ENCODE measurements around the gene LZTFL1. TPM values are rescaled to one million over a fixed set of nuclear protein-coding genes. Genes with fewer than 3 reads are reported as not detected.

The LZTFL1 gene
- total RNA-seq, 1 experiment from 2014 or later, result 21.0 TPM

GRCh38 chr3:45800611-45801010, 41.3 kb downstream of the LZTFL1 start:
- intact Hi-C loops (cut with micrococcal nuclease), result no loop called here
- Histone ChIP-seq H3K4me2 (ENCODE audit: low read length) (no peak overlapping the region), H3K9me3 (ENCODE audit: control insufficient read depth in 1 of 2, insufficient read depth in 1 of 2, low read depth in 1 of 2, low read length in 2 of 2) (no peaks in the 10 kb centered on the region), H3K27me3 (ENCODE audit: insufficient read depth, low read length) (no peaks in the 10 kb centered on the region), H3K36me3 (ENCODE audit: control insufficient read depth in 1 of 2, insufficient read depth in 2 of 2, low read length in 2 of 2) (no peaks in the 10 kb centered on the region), H3K9ac (ENCODE audit: low read length) (no peak overlapping the region), H4K20me1 (ENCODE audit: insufficient read depth) (no peaks in the 10 kb centered on the region), H2AFZ (ENCODE audit: low read depth, low read length, poor library complexity, severe bottlenecking) (no peak overlapping the region), H3K27ac (ENCODE audit: low read depth, low read length) (no peak overlapping the region), H3K79me2 (ENCODE audit: insufficient read depth, low read length) (no peaks in the 10 kb centered on the region), H3K4me1 (ENCODE audit: control insufficient read depth in 1 of 2, insufficient read depth in 2 of 2, low read length in 2 of 2) (peaks cover 2 to 9% of the 10 kb centered on the region in 2 experiments; a peak in 2 of 4 replicates), H3K9me2 (ENCODE audit: insufficient read depth) (no peaks in the 10 kb centered on the region), H3K4me3 (replicated peaks in 1 of 2; ENCODE audit: low read depth in 1 of 2, low read length in 2 of 2) (no peak overlapping the region)
- CTCF ChIA-PET, result no interaction called here
- POLR2A ChIA-PET, result no interaction called here
- DNase-seq (ENCODE audit: low read depth, low spot score) (no peak), ATAC-seq (no peak)
- RAD21 ChIA-PET (ENCODE audit: low non-redundant PET in 1 of 2, low total read pairs in 2 of 2, uncharacterized antibody in 2 of 2, unreplicated experiment in 2 of 2), result no interaction called here
- BruUV-seq (replicated peaks), result no TSS peak
- no peak for TF ChIP-seq YY1 (IDR thresholded peaks at IDR 0.05; ENCODE audit: extremely low read depth, insufficient replicate concordance, low read depth, low read length)
- TF ChIP-seq ZFX (IDR thresholded peaks at IDR 0.05), result no peak
- no peak for TF ChIP-seq FOSL1 (IDR thresholded peaks at IDR 0.05; ENCODE audit: low read depth)
- TF ChIP-seq ZBTB33 (IDR thresholded peaks at IDR 0.05; ENCODE audit: extremely low read depth, insufficient replicate concordance, low read length), result no peak
- TF ChIP-seq CBX3 (IDR thresholded peaks at IDR 0.05; ENCODE audit: low read depth), result no peak
- TF ChIP-seq ELF1 (IDR thresholded peaks at IDR 0.05; ENCODE audit: borderline replicate concordance, low read depth), result no peak
- TF ChIP-seq TCF7L2 (IDR thresholded peaks at IDR 0.05; ENCODE audit: borderline replicate concordance, extremely low read depth, insufficient read depth, insufficient read length), result no peak
- TF ChIP-seq CEBPB (IDR thresholded peaks at IDR 0.05; ENCODE audit: low read depth), result no peak

GRCh38 chr3:45799586-45799985, 42.3 kb downstream of the LZTFL1 start:
- Histone ChIP-seq H3K27ac (ENCODE audit: low read depth, low read length) (no peak overlapping the region), H3K4me3 (replicated peaks in 1 of 2; ENCODE audit: low read depth in 1 of 2, low read length in 2 of 2) (no peak overlapping the region), H3K79me2 (ENCODE audit: insufficient read depth, low read length) (no peaks in the 10 kb centered on the region), H3K4me1 (ENCODE audit: control insufficient read depth in 1 of 2, insufficient read depth in 2 of 2, low read length in 2 of 2) (peaks cover 2 to 9% of the 10 kb centered on the region in 2 experiments; a peak in 1 of 4 replicates), H2AFZ (ENCODE audit: low read depth, low read length, poor library complexity, severe bottlenecking) (no peak overlapping the region), H3K9me2 (ENCODE audit: insufficient read depth) (no peaks in the 10 kb centered on the region), H3K9me3 (ENCODE audit: control insufficient read depth in 1 of 2, insufficient read depth in 1 of 2, low read depth in 1 of 2, low read length in 2 of 2) (no peaks in the 10 kb centered on the region), H4K20me1 (ENCODE audit: insufficient read depth) (no peaks in the 10 kb centered on the region), H3K27me3 (ENCODE audit: insufficient read depth, low read length) (no peaks in the 10 kb centered on the region), H3K36me3 (ENCODE audit: control insufficient read depth in 1 of 2, insufficient read depth in 2 of 2, low read length in 2 of 2) (no peaks in the 10 kb centered on the region), H3K9ac (ENCODE audit: low read length) (no peak overlapping the region), H3K4me2 (ENCODE audit: low read length) (no peak overlapping the region)
- ChIA-PET RAD21 (ENCODE audit: low non-redundant PET in 1 of 2, low total read pairs in 2 of 2, uncharacterized antibody in 2 of 2, unreplicated experiment in 2 of 2) (no interaction called here), POLR2A (no interaction called here), CTCF (no interaction called here)
- no TSS peak for BruUV-seq (replicated peaks)
- no peak for DNase-seq (ENCODE audit: low read depth, low spot score)
- no peak for ATAC-seq
- intact Hi-C loops (cut with micrococcal nuclease), result no loop called here
- no peak for TF ChIP-seq EZH2 (IDR thresholded peaks at IDR 0.05)
- TF ChIP-seq POLR2A (IDR thresholded peaks at IDR 0.05; ENCODE audit: borderline replicate concordance, extremely low read depth, insufficient read depth, insufficient read length), result no peak
- TF ChIP-seq JUND (IDR thresholded peaks at IDR 0.05), result no peak
- no peak for TF ChIP-seq ATF3 (IDR thresholded peaks at IDR 0.05)
- no peak for TF ChIP-seq CTCF (IDR thresholded peaks at IDR 0.05 in 2 of 3, conservative IDR thresholded peaks at IDR 0.05 in 1 of 3; ENCODE audit: borderline replicate concordance in 1 of 3, insufficient read depth in 1 of 3, low read depth in 2 of 3, low read length in 2 of 3)
- no peak for TF ChIP-seq SIN3A (IDR thresholded peaks at IDR 0.05; ENCODE audit: low read depth)
- TF ChIP-seq ZBTB33 (IDR thresholded peaks at IDR 0.05; ENCODE audit: extremely low read depth, insufficient replicate concordance, low read length), result no peak
- no peak for TF ChIP-seq MAX (IDR thresholded peaks at IDR 0.05)
- no peak for TF ChIP-seq ELF1 (IDR thresholded peaks at IDR 0.05; ENCODE audit: borderline replicate concordance, low read depth)
